GM12878 (cell line): ENCODE data around the gene C1orf35.

Source experiments
- ATF3 ChIP-seq: IDR thresholded peaks from 2 replicates; pipeline ENCODE4 v1.6.1; 2011; ENCODE audit warnings: low read depth, mild to moderate bottlenecking, low read length, moderate library complexity, borderline replicate concordance; ENCODE audit errors: extremely low read depth
- BHLHE40 ChIP-seq, 2 experiments: fragments of 450-650 bp in 1 of 2; IDR thresholded peaks; 2 replicates each; pipeline ENCODE4 v1.6.1; 2011 to 2017; ENCODE audit warnings: low read depth in 2 of 2, borderline replicate concordance in 1 of 2, improper control_type of control experiment in 1 of 2, low read length in 1 of 2, mild to moderate bottlenecking in 1 of 2
- CTCF ChIP-seq, 3 experiments: IDR thresholded peaks in 2 of 3; conservative IDR thresholded peaks in 1 of 3; 2 replicates each; pipeline ENCODE4 v1.5.1; 2011; ENCODE audit warnings: low read depth in 3 of 3, low read length in 3 of 3, mild to moderate bottlenecking in 3 of 3, control low read depth in 2 of 3, moderate library complexity in 2 of 3, inconsistent platforms in 1 of 3, mixed read lengths in 1 of 3; ENCODE audit not compliant: control insufficient read depth in 2 of 3, insufficient read depth in 1 of 3; ENCODE audit errors: extremely low read depth in 1 of 3
- EZH2 ChIP-seq: IDR thresholded peaks from 2 replicates; pipeline ENCODE4 v1.6.1; 2012; ENCODE audit warnings: low read depth, mild to moderate bottlenecking, control low read depth, inconsistent platforms, low read length, borderline replicate concordance; ENCODE audit not compliant: control insufficient read depth
- MAX ChIP-seq: IDR thresholded peaks from 2 replicates; pipeline ENCODE4 v1.6.1; 2012; ENCODE audit warnings: low read depth, low read length, improper control_type of control experiment
- MYC ChIP-seq: IDR thresholded peaks from 2 replicates; pipeline ENCODE4 v1.6.1; 2011; ENCODE audit warnings: mild to moderate bottlenecking, low read length, moderate library complexity, inconsistent platforms; ENCODE audit not compliant: insufficient read depth, insufficient replicate concordance, insufficient read length, severe bottlenecking
- POLR2A ChIP-seq: IDR thresholded peaks from 2 replicates; pipeline ENCODE4 v1.6.1; 2011; ENCODE audit warnings: low read depth, mild to moderate bottlenecking, low read length
- POLR2AphosphoS5 ChIP-seq: IDR thresholded peaks from 2 replicates; pipeline ENCODE4 v1.6.1; 2011; ENCODE audit warnings: mild to moderate bottlenecking, low read length, inconsistent platforms
- TARDBP ChIP-seq: IDR thresholded peaks from 2 replicates; pipeline ENCODE4 v1.6.1; 2016; ENCODE audit warnings: borderline replicate concordance

GRCh38 chr1:228087771-228088251 lies 15.3 kb downstream of the C1orf35 start:
- TF ChIP-seq MYC, result no peak
- TF ChIP-seq POLR2A, result peak; percentile 16; the same call in 1 of the 2 replicates
- no peak for TF ChIP-seq MAX
- TF ChIP-seq ATF3, result no peak
- no peak for TF ChIP-seq CTCF (IDR thresholded peaks at IDR 0.05 in 2 of 3, conservative IDR thresholded peaks at IDR 0.05 in 1 of 3; ENCODE audit: control insufficient read depth in 2 of 3, extremely low read depth in 1 of 3, insufficient read depth in 1 of 3, low read depth in 3 of 3, low read length in 3 of 3)
- no peak for TF ChIP-seq BHLHE40 (IDR thresholded peaks at IDR 0.05; ENCODE audit: borderline replicate concordance in 1 of 2, low read depth in 2 of 2, low read length in 1 of 2)
- 0 out of 2 replicates have a peak, but pooled peaks have one; percentile 17 for TF ChIP-seq POLR2AphosphoS5
- TF ChIP-seq TARDBP, result no peak
- TF ChIP-seq EZH2, result no peak
